NCI-H1092 treated with DMSO at 0.1 percent for 48 hours (cell line): ENCODE data around the gene SH3BP1.
"Not testable (repeated sequence)": the region's sequence is repeated elsewhere in the genome, so short reads cannot be mapped to it uniquely, and the experiment has no call there.

Experiments
- DNase-seq: peaks from one replicate; lab custom pipeline; 2025; lab: John Stamatoyannopoulos, UW

SH3BP1 gene

GRCh38 chr22:37633625-37634416 is 5.6 kb upstream of the SH3BP1 start:
- peak; percentile 82 for DNase-seq

- no peak for DNase-seq
Measured at GRCh38 chr22:37634417-37634924, 5.0 kb upstream of the SH3BP1 start.

GRCh38 chr22:37635157-37635556 is 4.3 kb upstream of the SH3BP1 start:
- no peak for DNase-seq

GRCh38 chr22:37636186-37636948 is 3.1 kb upstream of the SH3BP1 start:
- no peak for DNase-seq

GRCh38 chr22:37636949-37637273 is 2.6 kb upstream of the SH3BP1 start:
- no peak for DNase-seq

- no peak for DNase-seq
Measured at GRCh38 chr22:37638391-37639069, 939 bp upstream of the SH3BP1 start.

- no peak for DNase-seq
Measured at GRCh38 chr22:37639771-37640590, 512 bp downstream of the SH3BP1 start.

- no peak for DNase-seq
Measured at GRCh38 chr22:37640591-37641560, 1.4 kb downstream of the SH3BP1 start.

- no peak for DNase-seq
Measured at GRCh38 chr22:37641561-37641949, 2.1 kb downstream of the SH3BP1 start.

GRCh38 chr22:37643225-37643847 is 3.9 kb downstream of the SH3BP1 start:
- DNase-seq = peak; percentile 52

GRCh38 chr22:37647317-37647716 is 7.8 kb downstream of the SH3BP1 start:
- no peak for DNase-seq

GRCh38 chr22:37647928-37648327 is 8.5 kb downstream of the SH3BP1 start:
- DNase-seq = no peak

GRCh38 chr22:37650463-37651136 is 11.1 kb downstream of the SH3BP1 start:
- DNase-seq = no peak

GRCh38 chr22:37654563-37655251 is 15.2 kb downstream of the SH3BP1 start:
- no peak for DNase-seq

GRCh38 chr22:37655252-37655563 is 15.7 kb downstream of the SH3BP1 start:
- no peak for DNase-seq

GRCh38 chr22:37656583-37656982 is 17.1 kb downstream of the SH3BP1 start:
- DNase-seq = not testable (repeated sequence)

- no peak for DNase-seq
Measured at GRCh38 chr22:37657590-37658132, 18.2 kb downstream of the SH3BP1 start.

- peak; percentile 100 for DNase-seq
Measured at GRCh38 chr22:37658133-37659065, 18.9 kb downstream of the SH3BP1 start, which contains the start of gene PDXP. TSS of gene PDXP (plus strand) at chr22:37658723. CDS start at chr22:37658783, 60 bp downstream.
